Keratinocyte (primary cell): ENCODE results near the gene CC2D1A. TPM values are rescaled to one million over a fixed set of nuclear protein-coding genes. Genes with fewer than 3 reads are reported as not detected.

ENCODE experiments used
- DNase-seq: peaks from one replicate; pipeline ENCODE4 v3.0.0-alpha.2; 2011; ENCODE audit warnings: low read depth, missing footprints, low spot score
- FAIRE-seq: peaks from 2 replicates; lab custom pipeline; 2011; peaks lifted over from hg19 to GRCh38; lab: Jason Lieb, UNC
- H2AFZ ChIP-seq: 2 replicates; pipeline ENCODE4 v1.6.0; 2012; ENCODE audit warnings: low read length, control low read depth, inconsistent platforms; ENCODE audit not compliant: control insufficient read depth
- H3K27ac ChIP-seq: 2 replicates; pipeline ENCODE4 v1.5.1; 2011; ENCODE audit warnings: low read length; ENCODE audit not compliant: control insufficient read depth, insufficient read depth
- H3K27me3 ChIP-seq: 3 replicates; pipeline ENCODE4 v1.6.0; 2011; ENCODE audit warnings: low read length; ENCODE audit not compliant: control insufficient read depth, insufficient read depth; ENCODE audit errors: extremely low read depth
- H3K36me3 ChIP-seq, 2 experiments: 2 replicates in 1 of 2; 3 replicates in 1 of 2; pipeline ENCODE4 v1.5.1; 2011; ENCODE audit warnings: low read length in 2 of 2, mild to moderate bottlenecking in 1 of 2; ENCODE audit not compliant: control insufficient read depth in 2 of 2, insufficient read depth in 2 of 2; ENCODE audit errors: extremely low read depth in 1 of 2
- H3K4me1 ChIP-seq: 3 replicates; pipeline ENCODE4 v1.5.1; 2011; ENCODE audit warnings: low read length; ENCODE audit not compliant: control insufficient read depth, insufficient read depth; ENCODE audit errors: extremely low read depth
- H3K4me2 ChIP-seq: 3 replicates; pipeline ENCODE4 v1.6.0; 2011; ENCODE audit warnings: low read depth, low read length; ENCODE audit not compliant: control insufficient read depth, insufficient read depth; ENCODE audit errors: extremely low read depth
- H3K4me3 ChIP-seq, 3 experiments: fragments of 200-600 bp in 1 of 3; sonication (generic) in 1 of 3; 2 replicates in 2 of 3; 3 replicates in 1 of 3; pipeline ENCODE4 v1.5.1; 2011 to 2016; ENCODE audit warnings: low read length in 3 of 3, mild to moderate bottlenecking in 3 of 3, control low read depth in 2 of 3, inconsistent platforms in 1 of 3, low read depth in 1 of 3, mixed read lengths in 1 of 3, mixed run types in 1 of 3, moderate library complexity in 1 of 3; ENCODE audit not compliant: control insufficient read depth in 2 of 3, insufficient read depth in 2 of 3; ENCODE audit errors: extremely low read depth in 1 of 3
- H3K79me2 ChIP-seq: 2 replicates; pipeline ENCODE4 v1.6.0; 2012; ENCODE audit warnings: low read length; ENCODE audit not compliant: control insufficient read depth, insufficient read depth
- H3K9ac ChIP-seq: 3 replicates; pipeline ENCODE4 v1.6.0; 2011; ENCODE audit warnings: low read length; ENCODE audit not compliant: control insufficient read depth, insufficient read depth; ENCODE audit errors: extremely low read depth
- H3K9me1 ChIP-seq: 3 replicates; pipeline ENCODE4 v1.6.0; 2011; ENCODE audit warnings: low read length; ENCODE audit not compliant: control insufficient read depth, insufficient read depth; ENCODE audit errors: extremely low read depth
- H3K9me3 ChIP-seq: 2 replicates; pipeline ENCODE4 v1.5.1; 2012; ENCODE audit warnings: low read depth, low read length; ENCODE audit not compliant: control insufficient read depth
- H4K20me1 ChIP-seq: 3 replicates; pipeline ENCODE4 v1.6.0; 2011; ENCODE audit warnings: low read length; ENCODE audit not compliant: control insufficient read depth, insufficient read depth; ENCODE audit errors: extremely low read depth
- CTCF ChIP-seq, 3 experiments: IDR thresholded peaks in 1 of 3; conservative IDR thresholded peaks in 1 of 3; optimal IDR thresholded peaks in 1 of 3; 2 replicates in 2 of 3; 3 replicates in 1 of 3; pipeline versions ENCODE3 to v1.5.1; 2011; ENCODE audit warnings: low read length in 3 of 3, mild to moderate bottlenecking in 3 of 3, moderate library complexity in 2 of 3, control low read depth in 1 of 3, inconsistent platforms in 1 of 3; ENCODE audit not compliant: insufficient read depth in 2 of 3; ENCODE audit errors: extremely low read depth in 1 of 3
- EZH2 ChIP-seq: IDR thresholded peaks from one replicate; pipeline ENCODE4 v1.6.1; 2012; ENCODE audit warnings: inconsistent platforms, mild to moderate bottlenecking, low read length, moderate library complexity
- dilution Hi-C: fragments of 300-500 bp; cut with MboI; formaldehyde crosslinking; loops from one replicate; pipeline ENCODE4 v1.7.0; 2020; ENCODE audit warnings: low sequenced_read_pairs; ENCODE audit not compliant: extremely low pct_ligation_motif_present
- polyA plus RNA-seq, 5 experiments: library from polyadenylated mRNA; depleted of rRNA in 3 of 5; stranded (reverse) in 3 of 5; stranded (forward) in 1 of 5; unstranded in 1 of 5; fragments of >200 nt; gene quantifications; 1 replicate in 1 of 5; 2 replicates in 3 of 5; 3 replicates in 1 of 5; pipeline versions ENCODE4 v1.2.1 to v1.2.3, GENCODE V29; 2011 to 2012; ENCODE audit warnings: missing spikeins in 2 of 5, low read depth in 1 of 5, low replicate concordance in 1 of 5

The CC2D1A gene
- polyA plus RNA-seq, 1 donor (not counting 4 experiments of a cell fraction or from before 2014, with no cell fraction given): 11.2 TPM

GRCh38 chr19:13935765-13936510 is 29.9 kb downstream of the CC2D1A start:
- H3K4me1 ChIP-seq: peaks cover 3% of the 10 kb centered on the region
- no peak overlapping the region for H3K4me2 ChIP-seq
- TF ChIP-seq CTCF (optimal IDR thresholded peaks at IDR 0.05 in 1 of 3, IDR thresholded peaks at IDR 0.05 in 1 of 3, conservative IDR thresholded peaks at IDR 0.05 in 1 of 3; ENCODE audit: extremely low read depth in 1 of 3, insufficient read depth in 2 of 3, low read length in 3 of 3): no peak
- TF ChIP-seq EZH2: no peak
- no peaks in the 10 kb centered on the region for H3K9me3 ChIP-seq
- no peak overlapping the region for H2AFZ ChIP-seq
- no peak for FAIRE-seq
- no peak for DNase-seq
- no peaks in the 10 kb centered on the region for H3K79me2 ChIP-seq
- H3K36me3 ChIP-seq: peaks cover 0 to 3% of the 10 kb centered on the region in 2 experiments
- H3K4me3 ChIP-seq: no peak overlapping the region
- H4K20me1 ChIP-seq: no peaks in the 10 kb centered on the region
- no peaks in the 10 kb centered on the region for H3K9me1 ChIP-seq
- dilution Hi-C loops: no loop called here
- H3K27me3 ChIP-seq: peaks cover 15% of the 10 kb centered on the region
- no peak overlapping the region for H3K9ac ChIP-seq
- no peak overlapping the region for H3K27ac ChIP-seq

GRCh38 chr19:13937479-13938300 is 31.7 kb downstream of the CC2D1A start:
- Histone ChIP-seq H3K27me3 (peaks cover 15% of the 10 kb centered on the region), H3K9me3 (no peaks in the 10 kb centered on the region), H3K4me2 (no peak overlapping the region), H3K9me1 (no peaks in the 10 kb centered on the region), H2AFZ (no peak overlapping the region), H4K20me1 (no peaks in the 10 kb centered on the region), H3K79me2 (no peaks in the 10 kb centered on the region), H3K4me3 (no peak overlapping the region), H3K36me3 (no peaks in the 10 kb centered on the region), H3K4me1 (no peaks in the 10 kb centered on the region), H3K9ac (no peak overlapping the region), H3K27ac (no peak overlapping the region)
- DNase-seq (no peak), FAIRE-seq (no peak)
- TF ChIP-seq CTCF (optimal IDR thresholded peaks at IDR 0.05 in 1 of 3, IDR thresholded peaks at IDR 0.05 in 1 of 3, conservative IDR thresholded peaks at IDR 0.05 in 1 of 3; ENCODE audit: extremely low read depth in 1 of 3, insufficient read depth in 2 of 3, low read length in 3 of 3): no peak
- no peak for TF ChIP-seq EZH2
- dilution Hi-C loops: no loop called here
